Mucosa of rectum (tissue), 2 donors: ENCODE data around the gene CHCHD6.

ENCODE experiments used
- H3K27ac ChIP-seq, 2 donors: one replicate each; pipeline ENCODE4 v1.7.0; 2013; ENCODE audit warnings: inconsistent platforms in 2 of 2, low read depth in 2 of 2, low read length in 2 of 2
- H3K27me3 ChIP-seq, 2 donors: one replicate each; pipeline ENCODE4 v1.7.0; 2013; ENCODE audit warnings: low read length in 2 of 2; ENCODE audit not compliant: control insufficient read depth in 2 of 2, insufficient read depth in 2 of 2
- H3K36me3 ChIP-seq, 2 donors: one replicate each; pipeline ENCODE4 v1.7.0; 2013; ENCODE audit warnings: low read length in 2 of 2; ENCODE audit not compliant: control insufficient read depth in 2 of 2, insufficient read depth in 2 of 2
- H3K4me1 ChIP-seq, 2 donors: one replicate each; pipeline ENCODE4 v1.7.0; 2013; ENCODE audit warnings: low read length in 2 of 2, mild to moderate bottlenecking in 1 of 2; ENCODE audit not compliant: control insufficient read depth in 2 of 2, insufficient read depth in 2 of 2
- H3K4me3 ChIP-seq, 2 donors: one replicate each; pipeline ENCODE4 v1.7.0; 2013; ENCODE audit warnings: low read length in 2 of 2
- H3K9ac ChIP-seq, 2 donors: one replicate each; pipeline ENCODE4 v1.7.0; 2013; ENCODE audit warnings: low read length in 2 of 2, low read depth in 1 of 2, mild to moderate bottlenecking in 1 of 2
- H3K9me3 ChIP-seq, 2 donors: one replicate each; pipeline ENCODE4 v1.7.0; 2013; ENCODE audit warnings: low read length in 2 of 2; ENCODE audit not compliant: control insufficient read depth in 2 of 2
- donor health status: healthy.
- donor health status: Normal muscosa, but diverticular disease.

The CHCHD6 gene

GRCh38 chr3:126721246-126721645 lies 17.2 kb downstream of the CHCHD6 start:
- Histone ChIP-seq H3K9me3 (no peaks in the 10 kb centered on the region), H3K36me3 (no peaks in the 10 kb centered on the region), H3K27ac (no peak overlapping the region)

GRCh38 chr3:126723237-126723636 lies 19.2 kb downstream of the CHCHD6 start:
- no peaks in the 10 kb centered on the region for H3K4me1 ChIP-seq
- H3K36me3 ChIP-seq = peaks cover 0 to 3% of the 10 kb centered on the region in 2 donors
- H3K27ac ChIP-seq = no peak overlapping the region
- no peaks in the 10 kb centered on the region for H3K9me3 ChIP-seq
- no peak overlapping the region for H3K4me3 ChIP-seq
- no peak overlapping the region for H3K9ac ChIP-seq
- no peaks in the 10 kb centered on the region for H3K27me3 ChIP-seq

More at GRCh38 chr3:126721246-126721645, 17.2 kb downstream of the CHCHD6 start:
- Histone ChIP-seq H3K4me3 (no peak overlapping the region), H3K27me3 (no peaks in the 10 kb centered on the region), H3K4me1 (no peaks in the 10 kb centered on the region), H3K9ac (no peak overlapping the region)

GRCh38 chr3:126723801-126724200 lies 19.8 kb downstream of the CHCHD6 start:
- Histone ChIP-seq H3K36me3 (peaks cover 0 to 3% of the 10 kb centered on the region in 2 donors), H3K27ac (no peak overlapping the region), H3K9me3 (no peaks in the 10 kb centered on the region), H3K27me3 (no peaks in the 10 kb centered on the region), H3K9ac (no peak overlapping the region), H3K4me1 (no peaks in the 10 kb centered on the region), H3K4me3 (no peak overlapping the region)

GRCh38 chr3:126728680-126729079 lies 24.6 kb downstream of the CHCHD6 start:
- Histone ChIP-seq H3K4me3 (no peak overlapping the region), H3K4me1 (no peaks in the 10 kb centered on the region), H3K9me3 (no peaks in the 10 kb centered on the region), H3K36me3 (peaks cover 0 to 4% of the 10 kb centered on the region in 2 donors), H3K27me3 (no peaks in the 10 kb centered on the region), H3K27ac (no peak overlapping the region), H3K9ac (no peak overlapping the region)

DNA sequence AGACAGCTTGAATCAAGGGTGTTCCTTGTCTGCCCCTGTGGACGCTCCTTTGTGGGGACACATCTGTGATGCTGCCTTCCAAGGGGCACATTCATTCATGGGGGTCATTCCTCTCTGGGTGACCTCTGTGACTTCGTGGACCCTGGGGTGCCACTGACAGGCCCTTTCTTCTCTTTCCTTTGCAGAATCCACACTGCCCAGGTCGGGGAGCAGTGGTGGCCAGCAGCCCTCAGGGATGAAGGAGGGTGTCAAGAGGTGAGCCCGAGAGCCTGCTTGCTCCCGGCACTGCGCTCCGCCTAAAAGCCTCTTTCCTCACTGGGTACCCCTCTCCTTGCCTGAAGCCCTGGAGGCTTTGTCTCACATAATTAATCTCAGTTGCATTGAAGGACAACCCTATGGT lies 26.3 kb downstream of the CHCHD6 start:
- H3K4me3 ChIP-seq = no peak overlapping the region
- H3K9ac ChIP-seq = no peak overlapping the region
- no peak overlapping the region for H3K27ac ChIP-seq
- H3K27me3 ChIP-seq = no peaks in the 10 kb centered on the region
- no peaks in the 10 kb centered on the region for H3K9me3 ChIP-seq
- H3K4me1 ChIP-seq = no peaks in the 10 kb centered on the region
- H3K36me3 ChIP-seq = peaks cover 0 to 11% of the 10 kb centered on the region in 2 donors

GRCh38 chr3:126731044-126731443 lies 27.0 kb downstream of the CHCHD6 start:
- Histone ChIP-seq H3K36me3 (peaks cover 0 to 11% of the 10 kb centered on the region in 2 donors), H3K4me3 (no peak overlapping the region), H3K9me3 (no peaks in the 10 kb centered on the region), H3K9ac (no peak overlapping the region), H3K27ac (no peak overlapping the region), H3K4me1 (no peaks in the 10 kb centered on the region), H3K27me3 (no peaks in the 10 kb centered on the region)

GRCh38 chr3:126732281-126733060 lies 28.4 kb downstream of the CHCHD6 start:
- Histone ChIP-seq H3K27me3 (no peaks in the 10 kb centered on the region), H3K4me1 (no peaks in the 10 kb centered on the region), H3K9me3 (no peaks in the 10 kb centered on the region), H3K4me3 (no peak overlapping the region), H3K36me3 (peaks cover 0 to 8% of the 10 kb centered on the region in 2 donors), H3K27ac (no peak overlapping the region), H3K9ac (no peak overlapping the region)

DNA sequence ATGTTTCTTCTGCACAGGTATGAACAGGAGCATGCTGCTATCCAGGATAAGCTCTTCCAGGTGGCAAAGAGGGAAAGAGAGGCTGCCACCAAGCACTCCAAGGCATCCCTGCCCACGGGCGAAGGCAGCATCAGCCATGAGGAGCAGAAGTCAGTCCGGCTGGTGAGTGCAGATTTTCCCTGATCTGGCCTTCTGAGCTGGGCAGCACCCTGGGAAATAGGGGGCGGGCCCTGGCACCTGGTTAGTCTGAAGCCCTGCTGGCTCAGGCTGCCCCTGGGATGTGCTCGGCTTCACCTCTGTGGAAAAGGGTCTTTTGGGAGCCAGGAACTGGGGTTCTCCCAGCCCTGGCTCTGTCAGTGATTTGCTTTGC lies 29.0 kb downstream of the CHCHD6 start:
- H3K36me3 ChIP-seq = peaks cover 0 to 8% of the 10 kb centered on the region in 2 donors
- H3K9me3 ChIP-seq = no peaks in the 10 kb centered on the region
- no peaks in the 10 kb centered on the region for H3K4me1 ChIP-seq
- no peak overlapping the region for H3K27ac ChIP-seq
- no peaks in the 10 kb centered on the region for H3K27me3 ChIP-seq
- no peak overlapping the region for H3K4me3 ChIP-seq
- H3K9ac ChIP-seq = no peak overlapping the region

GRCh38 chr3:126734106-126734723 lies 30.2 kb downstream of the CHCHD6 start:
- peaks cover 0 to 8% of the 10 kb centered on the region in 2 donors for H3K36me3 ChIP-seq
- H3K9me3 ChIP-seq = no peaks in the 10 kb centered on the region
- H3K27me3 ChIP-seq = no peaks in the 10 kb centered on the region
- H3K27ac ChIP-seq = no peak overlapping the region
- no peak overlapping the region for H3K9ac ChIP-seq
- no peaks in the 10 kb centered on the region for H3K4me1 ChIP-seq
- no peak overlapping the region for H3K4me3 ChIP-seq

- Histone ChIP-seq H3K27ac (no peak overlapping the region), H3K9me3 (no peaks in the 10 kb centered on the region), H3K4me1 (no peaks in the 10 kb centered on the region), H3K27me3 (no peaks in the 10 kb centered on the region), H3K36me3 (peaks cover 0 to 8% of the 10 kb centered on the region in 2 donors), H3K9ac (no peak overlapping the region), H3K4me3 (no peak overlapping the region)
These were observed 33.5 kb downstream of the CHCHD6 start for GRCh38 chr3:126737527-126737926.
